Nephron progenitor cell (in vitro differentiated cells): ENCODE results near the gene SEC62.

ENCODE experiments used
- DNase-seq: peaks from one replicate; pipeline ENCODE4 v3.0.0; 2021
- H3K27ac Mint-ChIP-seq: 2 replicates; pipeline ENCODE4 v1.8.0; 2021; ENCODE audit warnings: mild to moderate bottlenecking, moderate library complexity, mixed read lengths
- H3K27me3 Mint-ChIP-seq: 2 replicates; pipeline ENCODE4 v1.8.0; 2021; ENCODE audit warnings: mild to moderate bottlenecking, low read depth, mixed read lengths; ENCODE audit not compliant: poor library complexity
- H3K36me3 Mint-ChIP-seq: 2 replicates; pipeline ENCODE4 v1.8.0; 2021; ENCODE audit warnings: low read depth, mixed read lengths
- H3K4me1 Mint-ChIP-seq: 2 replicates; pipeline ENCODE4 v1.8.0; 2021; ENCODE audit warnings: mixed read lengths
- H3K4me3 Mint-ChIP-seq: 2 replicates; pipeline ENCODE4 v1.8.0; 2021; ENCODE audit warnings: mild to moderate bottlenecking, moderate library complexity, mixed read lengths
- H3K9me3 Mint-ChIP-seq: 2 replicates; pipeline ENCODE4 v1.8.0; 2021; ENCODE audit warnings: mild to moderate bottlenecking, moderate library complexity, mixed read lengths
- TF ChIP-seq, protein P1 (sequence below): fragments of 200-600 bp; sonication (generic); IDR thresholded peaks from 2 replicates; pipeline ENCODE4 v1.5.0; 2021; ENCODE audit warnings: antibody characterized with exemption

Gene SEC62, protein sequence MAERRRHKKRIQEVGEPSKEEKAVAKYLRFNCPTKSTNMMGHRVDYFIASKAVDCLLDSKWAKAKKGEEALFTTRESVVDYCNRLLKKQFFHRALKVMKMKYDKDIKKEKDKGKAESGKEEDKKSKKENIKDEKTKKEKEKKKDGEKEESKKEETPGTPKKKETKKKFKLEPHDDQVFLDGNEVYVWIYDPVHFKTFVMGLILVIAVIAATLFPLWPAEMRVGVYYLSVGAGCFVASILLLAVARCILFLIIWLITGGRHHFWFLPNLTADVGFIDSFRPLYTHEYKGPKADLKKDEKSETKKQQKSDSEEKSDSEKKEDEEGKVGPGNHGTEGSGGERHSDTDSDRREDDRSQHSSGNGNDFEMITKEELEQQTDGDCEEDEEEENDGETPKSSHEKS

DNA sequence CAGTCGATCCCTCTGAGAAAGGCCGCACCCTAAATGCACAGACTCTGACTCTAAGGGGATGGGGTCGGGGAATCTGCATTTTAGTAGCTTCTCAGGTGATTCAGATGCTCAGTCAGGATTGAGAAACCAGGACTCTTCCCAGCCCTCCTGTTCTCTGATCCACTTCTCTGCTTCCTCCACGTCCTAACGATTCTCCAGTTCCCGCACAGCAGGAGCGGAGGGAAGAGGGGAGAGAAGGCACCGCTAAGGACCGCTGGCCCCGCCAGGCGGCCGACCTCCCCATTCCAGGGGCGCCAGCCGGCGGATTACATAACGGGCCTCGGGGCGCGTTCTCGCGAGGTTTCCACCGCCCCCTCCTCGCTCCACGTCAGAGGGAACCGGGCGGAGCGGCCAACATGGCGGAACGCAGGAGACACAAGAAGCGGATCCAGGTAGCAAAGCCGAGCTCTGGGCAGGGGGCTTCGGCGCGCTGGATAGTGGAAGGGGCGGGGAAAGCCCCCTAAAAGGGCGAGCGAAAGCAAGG, at the start of gene SEC62:
Gene SEC62, plus strand, starts transcription at position 380 of the 523 bp plus-strand sequence. Its CDS starts 16 bp downstream, at position 396.
- TF ChIP-seq, protein P1, sequence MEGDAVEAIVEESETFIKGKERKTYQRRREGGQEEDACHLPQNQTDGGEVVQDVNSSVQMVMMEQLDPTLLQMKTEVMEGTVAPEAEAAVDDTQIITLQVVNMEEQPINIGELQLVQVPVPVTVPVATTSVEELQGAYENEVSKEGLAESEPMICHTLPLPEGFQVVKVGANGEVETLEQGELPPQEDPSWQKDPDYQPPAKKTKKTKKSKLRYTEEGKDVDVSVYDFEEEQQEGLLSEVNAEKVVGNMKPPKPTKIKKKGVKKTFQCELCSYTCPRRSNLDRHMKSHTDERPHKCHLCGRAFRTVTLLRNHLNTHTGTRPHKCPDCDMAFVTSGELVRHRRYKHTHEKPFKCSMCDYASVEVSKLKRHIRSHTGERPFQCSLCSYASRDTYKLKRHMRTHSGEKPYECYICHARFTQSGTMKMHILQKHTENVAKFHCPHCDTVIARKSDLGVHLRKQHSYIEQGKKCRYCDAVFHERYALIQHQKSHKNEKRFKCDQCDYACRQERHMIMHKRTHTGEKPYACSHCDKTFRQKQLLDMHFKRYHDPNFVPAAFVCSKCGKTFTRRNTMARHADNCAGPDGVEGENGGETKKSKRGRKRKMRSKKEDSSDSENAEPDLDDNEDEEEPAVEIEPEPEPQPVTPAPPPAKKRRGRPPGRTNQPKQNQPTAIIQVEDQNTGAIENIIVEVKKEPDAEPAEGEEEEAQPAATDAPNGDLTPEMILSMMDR: peak; percentile 14
- Mint-ChIP-seq H3K36me3 (peaks cover 9% of the 10 kb centered on the region), H3K9me3 (peaks cover 8% of the 10 kb centered on the region), H3K4me1 (peaks cover 42% of the 10 kb centered on the region), H3K27me3 (peaks cover 11% of the 10 kb centered on the region), H3K27ac (peak within 1 kb of the TSS; percentile 100), H3K4me3 (peak within 1 kb of the TSS; percentile 94)
- peak; percentile 94 for DNase-seq

GRCh38 chr3:169923189-169923588, 43.4 kb upstream of the SEC62 start:
- no peaks in the 10 kb centered on the region for H3K36me3 Mint-ChIP-seq
- no peak overlapping the region for H3K4me3 Mint-ChIP-seq
- H3K27me3 Mint-ChIP-seq: peaks cover 6% of the 10 kb centered on the region
- no peak for DNase-seq
- H3K9me3 Mint-ChIP-seq: no peaks in the 10 kb centered on the region
- TF ChIP-seq, protein P1: no peak
- H3K27ac Mint-ChIP-seq: no peak overlapping the region
- H3K4me1 Mint-ChIP-seq: peaks cover 5% of the 10 kb centered on the region

- Mint-ChIP-seq H3K27me3 (peaks cover 6% of the 10 kb centered on the region), H3K27ac (no peak overlapping the region), H3K9me3 (no peaks in the 10 kb centered on the region), H3K36me3 (no peaks in the 10 kb centered on the region), H3K4me1 (peaks cover 5% of the 10 kb centered on the region), H3K4me3 (no peak overlapping the region)
- TF ChIP-seq, protein P1: no peak
- no peak for DNase-seq
Measured at GRCh38 chr3:169923831-169924230, 42.8 kb upstream of the SEC62 start.

DNA sequence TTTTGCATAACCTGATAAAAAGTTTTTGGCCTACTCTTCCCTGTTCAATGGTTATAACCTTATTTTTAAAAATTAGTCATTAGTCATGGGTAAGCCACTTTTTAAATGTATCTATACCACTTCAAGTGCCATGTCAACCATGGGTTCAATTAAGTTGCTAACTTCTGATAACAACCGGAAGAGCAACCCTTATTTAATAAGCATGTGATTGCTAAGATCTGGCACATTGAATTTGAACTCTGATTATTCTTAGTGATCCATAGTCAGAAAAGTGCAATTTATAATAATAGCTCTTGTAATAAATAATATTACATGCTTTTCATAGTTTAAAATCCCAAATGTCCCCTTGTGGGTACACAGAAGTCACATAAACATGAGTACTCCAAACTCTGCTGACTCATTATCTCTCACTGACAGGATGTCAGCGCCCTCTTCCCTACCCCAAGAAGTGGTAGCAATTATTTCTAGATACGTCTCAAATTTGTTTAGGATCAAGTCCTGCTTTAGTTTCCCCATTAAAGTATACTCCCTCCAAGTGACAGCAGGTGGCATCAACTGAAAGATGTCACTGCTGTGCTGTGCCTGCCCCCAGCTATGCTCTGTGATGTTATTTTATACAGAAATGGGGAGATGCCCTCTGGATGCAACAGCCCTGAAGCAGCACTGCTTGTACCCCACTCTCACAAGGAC, 36.6 kb upstream of the SEC62 start:
- peaks cover 21% of the 10 kb centered on the region for H3K27me3 Mint-ChIP-seq
- TF ChIP-seq, protein P1: no peak
- no peaks in the 10 kb centered on the region for H3K4me1 Mint-ChIP-seq
- H3K9me3 Mint-ChIP-seq: no peaks in the 10 kb centered on the region
- no peak overlapping the region for H3K4me3 Mint-ChIP-seq
- H3K36me3 Mint-ChIP-seq: no peaks in the 10 kb centered on the region
- no peak overlapping the region for H3K27ac Mint-ChIP-seq
- no peak for DNase-seq

- Mint-ChIP-seq H3K4me1 (no peaks in the 10 kb centered on the region), H3K4me3 (no peak overlapping the region), H3K27ac (no peak overlapping the region), H3K36me3 (no peaks in the 10 kb centered on the region), H3K27me3 (peaks cover 27% of the 10 kb centered on the region), H3K9me3 (no peaks in the 10 kb centered on the region)
- TF ChIP-seq, protein P1: no peak
- DNase-seq: no peak
Measured at GRCh38 chr3:169930843-169931242, 35.8 kb upstream of the SEC62 start.
